ENCODE results near the gene KCNN1. TPM values are rescaled to one million over a fixed set of nuclear protein-coding genes. Genes with fewer than 3 reads are reported as not detected.

KCNN1 gene
- total RNA-seq, 4 donors from 2014 or later, result not detected

- Histone ChIP-seq H3K27ac (no peak overlapping the region), H3K36me3 (no peaks in the 10 kb centered on the region), H3K27me3 (peaks cover 0 to 12% (median 6%) of the 10 kb centered on the region in 3 donors), H3K9me3 (no peaks in the 10 kb centered on the region), H3K4me3 (no peak overlapping the region), H3K4me1 (peaks cover 0 to 5% of the 10 kb centered on the region in 2 donors)
- intact Hi-C loops (cut with DNase I; ENCODE audit: low total_unique reads) (loop anchor here (1.0 to 2.0 kb wide), 2 partner anchors 51 to 60 kb away; no protein-coding TSS in a partner anchor), in situ Hi-C loops (cut with MboI; ENCODE audit: low sequenced_read_pairs in 4 of 4) (loop anchor here in 2 of 4 donors (10.0 to 25.0 kb wide), 3 partner anchors 53 to 136 kb away; partner anchors contain the start of genes RPL18A (in 1 of the 2) and SLC5A5 (in 1 of the 2))
- no peak for DNase-seq
- no peak for ATAC-seq
- TF ChIP-seq CTCF (IDR thresholded peaks at IDR 0.05 in 4 of 5, conservative IDR thresholded peaks at IDR 0.05 in 1 of 5) (no peak), POLR2A (IDR thresholded peaks at IDR 0.05) (no peak)
Observed at GRCh38 chr19:17997969-17998826, 31.3 kb downstream of the KCNN1 start.

GRCh38 chr19:17998827-17999150 is 31.9 kb downstream of the KCNN1 start:
- no peak for DNase-seq
- peaks cover 0 to 5% of the 10 kb centered on the region in 2 donors for H3K4me1 ChIP-seq
- no peaks in the 10 kb centered on the region for H3K9me3 ChIP-seq
- ATAC-seq, result no peak
- intact Hi-C loops (cut with DNase I; ENCODE audit: low total_unique reads) (no loop called here), in situ Hi-C loops (cut with MboI; ENCODE audit: low sequenced_read_pairs in 4 of 4) (loop anchor here in 2 of 4 donors (10.0 to 25.0 kb wide), 3 partner anchors 54 to 136 kb away; partner anchors contain the start of genes RPL18A (in 1 of the 2) and SLC5A5 (in 1 of the 2))
- H3K27me3 ChIP-seq, result peaks cover 0 to 12% (median 6%) of the 10 kb centered on the region in 3 donors
- no peak overlapping the region for H3K4me3 ChIP-seq
- H3K36me3 ChIP-seq, result no peaks in the 10 kb centered on the region
- TF ChIP-seq CTCF (IDR thresholded peaks at IDR 0.05 in 4 of 5, conservative IDR thresholded peaks at IDR 0.05 in 1 of 5) (no peak), POLR2A (IDR thresholded peaks at IDR 0.05) (no peak)
- H3K27ac ChIP-seq, result no peak overlapping the region

GRCh38 chr19:17999684-18000479 is 33.0 kb downstream of the KCNN1 start:
- DNase-seq (no peak), ATAC-seq (no peak)
- Histone ChIP-seq H3K36me3 (no peaks in the 10 kb centered on the region), H3K27ac (peak overlapping the region; percentile 82 to 83 (median 82)), H3K27me3 (peaks cover 0 to 12% (median 6%) of the 10 kb centered on the region in 3 donors), H3K9me3 (no peaks in the 10 kb centered on the region), H3K4me3 (peak overlapping the region in 1 of 4 donors; percentile 60), H3K4me1 (peaks cover 0 to 5% of the 10 kb centered on the region in 2 donors)
- intact Hi-C loops (cut with DNase I; ENCODE audit: low total_unique reads), result loop anchor here (10.0 kb wide), 1 partner anchor 155 kb away; the partner anchor contains the start of gene PIK3R2
- TF ChIP-seq POLR2A (IDR thresholded peaks at IDR 0.05), result no peak
- no peak for TF ChIP-seq CTCF (IDR thresholded peaks at IDR 0.05 in 4 of 5, conservative IDR thresholded peaks at IDR 0.05 in 1 of 5)
- in situ Hi-C loops (cut with MboI; ENCODE audit: low sequenced_read_pairs in 4 of 4), result loop anchor here in 3 of 4 donors (5.0 to 25.0 kb wide), 5 partner anchors 55 to 138 kb away; partner anchors contain the start of genes RPL18A (in 1 of the 3) and SLC5A5 (in 1 of the 3)

GRCh38 chr19:18000480-18000914 is 33.6 kb downstream of the KCNN1 start:
- TF ChIP-seq POLR2A (IDR thresholded peaks at IDR 0.05) (no peak), CTCF (IDR thresholded peaks at IDR 0.05 in 4 of 5, conservative IDR thresholded peaks at IDR 0.05 in 1 of 5) (no peak)

More at GRCh38 chr19:18000480-18000914, 33.6 kb downstream of the KCNN1 start:
- ATAC-seq (peak in 1 of 2 donors; percentile 28), DNase-seq (no peak)
- H3K4me3 ChIP-seq, result peak overlapping the region; percentile 58 to 64 (median 60)
- peaks cover 0 to 5% of the 10 kb centered on the region in 2 donors for H3K4me1 ChIP-seq
- no peaks in the 10 kb centered on the region for H3K36me3 ChIP-seq
- intact Hi-C loops (cut with DNase I; ENCODE audit: low total_unique reads) (loop anchor here (10.0 kb wide), 1 partner anchor 154 kb away; the partner anchor contains the start of gene PIK3R2), in situ Hi-C loops (cut with MboI; ENCODE audit: low sequenced_read_pairs in 4 of 4) (loop anchor here in 3 of 4 donors (5.0 to 10.0 kb wide), 2 partner anchors 54 to 57 kb away; no protein-coding TSS in a partner anchor)
- peak overlapping the region; percentile 82 to 83 (median 82) for H3K27ac ChIP-seq
- no peaks in the 10 kb centered on the region for H3K9me3 ChIP-seq
- peaks cover 0 to 12% (median 6%) of the 10 kb centered on the region in 3 donors for H3K27me3 ChIP-seq
